Neural cell (in vitro differentiated cells): ENCODE data around the gene ZNF681.

Experiments
- CTCF ChIP-seq: fragments of 450-650 bp; IDR thresholded peaks from 2 replicates; pipeline ENCODE4 v1.5.1; 2014; ENCODE audit warnings: antibody characterized with exemption, mild to moderate bottlenecking, moderate library complexity; ENCODE audit not compliant: poor library complexity, severe bottlenecking
- EP300 ChIP-seq: fragments of 450-650 bp; conservative IDR thresholded peaks from 2 replicates; pipeline ENCODE4 v1.6.1; 2014; ENCODE audit warnings: antibody characterized with exemption, mild to moderate bottlenecking, moderate library complexity; ENCODE audit not compliant: poor library complexity, severe bottlenecking
- POLR2AphosphoS5 ChIP-seq: IDR thresholded peaks from 2 replicates; pipeline ENCODE4 v1.6.1; 2012
- RAD21 ChIP-seq: fragments of 450-650 bp; conservative IDR thresholded peaks from 2 replicates; pipeline ENCODE4 v1.6.1; 2014; ENCODE audit warnings: antibody characterized with exemption, mild to moderate bottlenecking, moderate library complexity
- TAF1 ChIP-seq: IDR thresholded peaks from 2 replicates; pipeline ENCODE4 v1.6.1; 2012; ENCODE audit warnings: low read depth

- TF ChIP-seq CTCF = no peak
- no peak for TF ChIP-seq RAD21
- TF ChIP-seq POLR2AphosphoS5 = no peak
- TF ChIP-seq TAF1 = no peak
- TF ChIP-seq EP300 = no peak
Observed at GRCh38 chr19:23706657-23707056, 52.0 kb downstream of the ZNF681 start.
